ENCODE results near the gene MBNL2. TPM values are rescaled to one million over a fixed set of nuclear protein-coding genes. Genes with fewer than 3 reads are reported as not detected.

MBNL2 gene
- total and polyA plus RNA-seq, 2 of the 4 experiments (the other 2 are of a cell fraction): 26.9 to 103 TPM

GRCh38 chr13:97411984-97412383 is 189.9 kb downstream of the MBNL2 start:
- Histone ChIP-seq H3K36me3 (ENCODE audit: control insufficient read depth, insufficient read depth, low read length) (no peaks in the 10 kb centered on the region), H3K9ac (ENCODE audit: low read depth, low read length) (no peak overlapping the region), H3K79me1 (ENCODE audit: low read depth in 1 of 2, low read length in 2 of 2) (no peaks in the 10 kb centered on the region), H2AK5ac (ENCODE audit: low read depth, low read length) (no peak overlapping the region), H3K27me3 (ENCODE audit: control insufficient read depth, insufficient read depth, low read length) (peaks cover 3% of the 10 kb centered on the region; the same call in 1 of the 2 replicates), H3K4me1 (ENCODE audit: control insufficient read depth, insufficient read depth, low read length) (no peaks in the 10 kb centered on the region), H4K20me1 (ENCODE audit: insufficient read depth, low read length) (no peaks in the 10 kb centered on the region), H4K91ac (ENCODE audit: insufficient read depth, low read depth, low read length) (no peak overlapping the region), H4K8ac (ENCODE audit: low read depth in 2 of 2, low read length in 2 of 2) (no peak overlapping the region), H2BK15ac (ENCODE audit: low read depth, low read length) (no peak overlapping the region), H3K4ac (ENCODE audit: low read depth, low read length) (no peak overlapping the region), H3K4me3 (ENCODE audit: insufficient read depth, low read depth, low read length) (no peak overlapping the region), H3K9me3 (ENCODE audit: control insufficient read depth, insufficient read depth, low read length) (no peaks in the 10 kb centered on the region), H4K5ac (ENCODE audit: low read depth, low read length) (no peak overlapping the region), H2AFZ (replicated peaks; ENCODE audit: low read length, poor library complexity) (no peak overlapping the region), H2AK9ac (replicated peaks; ENCODE audit: low read depth, low read length, poor library complexity) (no peak overlapping the region), H3K27ac (ENCODE audit: insufficient read depth, low read length) (no peak overlapping the region), H3K56ac (ENCODE audit: extremely low read depth, insufficient read depth, low read length) (no peak overlapping the region), H3K23ac (ENCODE audit: low read depth, low read length) (no peak overlapping the region), H2BK120ac (ENCODE audit: low read depth, low read length) (no peak overlapping the region), H3K9me1 (ENCODE audit: insufficient read depth, low read length) (no peaks in the 10 kb centered on the region), H3K4me2 (ENCODE audit: low read depth, low read length) (no peak overlapping the region), H3K14ac (replicated peaks; ENCODE audit: low read depth, low read length) (no peak overlapping the region), H2BK5ac (ENCODE audit: low read depth, low read length, poor library complexity, severe bottlenecking) (no peak overlapping the region), H2BK20ac (ENCODE audit: low read depth, low read length) (no peak overlapping the region), H3K18ac (ENCODE audit: low read depth, low read length) (no peak overlapping the region)
- BruUV-seq (replicated peaks): no TSS peak
- no peak for ATAC-seq (ENCODE audit: low read depth)
- ChIA-PET CTCF (no interaction called here), POLR2A (ENCODE audit: unreplicated experiment) (no interaction called here)
- dilution Hi-C loops (cut with HindIII; ENCODE audit: low sequenced_read_pairs, unreplicated experiment): no loop called here
- TF ChIP-seq MXI1 (IDR thresholded peaks at IDR 0.05; ENCODE audit: borderline replicate concordance, low read depth, low read length): no peak
- no peak for TF ChIP-seq POLR2A (IDR thresholded peaks at IDR 0.05; ENCODE audit: low read depth, low read length)
- TF ChIP-seq MAZ (IDR thresholded peaks at IDR 0.05; ENCODE audit: borderline replicate concordance, low read depth, low read length): no peak
- no peak for TF ChIP-seq USF2 (IDR thresholded peaks at IDR 0.05; ENCODE audit: low read depth, low read length)
- no peak for TF ChIP-seq RAD21 (IDR thresholded peaks at IDR 0.05; ENCODE audit: low read length)
- no peak for TF ChIP-seq BHLHE40 (IDR thresholded peaks at IDR 0.05; ENCODE audit: low read depth, low read length)
- no peak for TF ChIP-seq CEBPB (IDR thresholded peaks at IDR 0.05; ENCODE audit: low read depth, low read length)
- no peak for TF ChIP-seq RCOR1 (IDR thresholded peaks at IDR 0.05; ENCODE audit: insufficient replicate concordance, low read length)
- no peak for TF ChIP-seq NFE2L2 (IDR thresholded peaks at IDR 0.05; ENCODE audit: low read depth, low read length)
- TF ChIP-seq CHD1 (IDR thresholded peaks at IDR 0.05; ENCODE audit: low read depth, low read length): no peak
- no peak for TF ChIP-seq CTCF (conservative IDR thresholded peaks at IDR 0.05; ENCODE audit: low read depth, low read length)
- no peak for TF ChIP-seq ELK1 (IDR thresholded peaks at IDR 0.05; ENCODE audit: borderline replicate concordance, low read depth, low read length)
- TF ChIP-seq FOS (IDR thresholded peaks at IDR 0.05; ENCODE audit: low read depth, low read length): no peak
- no peak for TF ChIP-seq SMC3 (IDR thresholded peaks at IDR 0.05; ENCODE audit: low read depth, low read length)
- TF ChIP-seq MAFK (IDR thresholded peaks at IDR 0.05; ENCODE audit: low read depth, low read length): no peak
- no peak for TF ChIP-seq RFX5 (IDR thresholded peaks at IDR 0.05; ENCODE audit: low read depth, low read length)
- 98% methylated on average over 4 of the region's 6 CpGs; no CpG with 5 or more reads in 1 of the 2 experiments for WGBS, 2 experiments (ENCODE audit: extremely low coverage in 2 of 2, insufficient read length in 1 of 2)
- DNase-seq: no peak
- in situ Hi-C loops (cut with MboI; ENCODE audit: low sequenced_read_pairs): no loop called here
- intact Hi-C loops (cut with micrococcal nuclease): no loop called here

All from IMR-90 (cell line).